Retinal pigment epithelial cell (primary cell): ENCODE results near the gene NKPD1.
A peak's percentile ranks its signal among the peaks of the same experiment; 100 is the strongest.

Experiments
- DNase-seq: peaks from one replicate; pipeline ENCODE4 v3.0.0-alpha.2; 2010; ENCODE audit warnings: low read depth
- H3K4me3 ChIP-seq: 2 replicates; pipeline ENCODE4 v1.5.1; 2011; ENCODE audit warnings: mild to moderate bottlenecking, low read length, control low read depth, moderate library complexity
- CTCF ChIP-seq: conservative IDR thresholded peaks from 2 replicates; pipeline ENCODE4 v1.5.1; 2011; ENCODE audit warnings: low read depth, low read length, control low read depth, inconsistent platforms

Gene NKPD1

GRCh38 chr19:45130236-45130635 lies 30.5 kb downstream of the NKPD1 start:
- TF ChIP-seq CTCF: no peak
- no peak overlapping the region for H3K4me3 ChIP-seq
- DNase-seq: no peak

- H3K4me3 ChIP-seq: no peak overlapping the region
- TF ChIP-seq CTCF: no peak
- DNase-seq: no peak
These were observed 32.0 kb downstream of the NKPD1 start for GRCh38 chr19:45128806-45129205.

GRCh38 chr19:45128146-45128545 lies 32.6 kb downstream of the NKPD1 start:
- no peak for TF ChIP-seq CTCF
- no peak for DNase-seq
- no peak overlapping the region for H3K4me3 ChIP-seq

- TF ChIP-seq CTCF: no peak
- no peak overlapping the region for H3K4me3 ChIP-seq
- DNase-seq: no peak
These were observed 34.1 kb downstream of the NKPD1 start for GRCh38 chr19:45126654-45127053.

GRCh38 chr19:45125975-45126493 lies 34.7 kb downstream of the NKPD1 start:
- no peak for DNase-seq
- peak; percentile 91 for TF ChIP-seq CTCF
- no peak overlapping the region for H3K4me3 ChIP-seq

- no peak overlapping the region for H3K4me3 ChIP-seq
- TF ChIP-seq CTCF: no peak
- DNase-seq: no peak
These were observed 35.4 kb downstream of the NKPD1 start for GRCh38 chr19:45125360-45125759.

- no peak overlapping the region for H3K4me3 ChIP-seq
- TF ChIP-seq CTCF: no peak
- DNase-seq: no peak
These were observed 36.8 kb downstream of the NKPD1 start for GRCh38 chr19:45124021-45124420.
